ENCODE data around the gene ENG. TPM values are rescaled to one million over a fixed set of nuclear protein-coding genes. Genes with fewer than 3 reads are reported as not detected.

The ENG gene
- total RNA-seq, 4 donors from 2014 or later: 12.0 to 51.1 (median 19.6) TPM

DNA sequence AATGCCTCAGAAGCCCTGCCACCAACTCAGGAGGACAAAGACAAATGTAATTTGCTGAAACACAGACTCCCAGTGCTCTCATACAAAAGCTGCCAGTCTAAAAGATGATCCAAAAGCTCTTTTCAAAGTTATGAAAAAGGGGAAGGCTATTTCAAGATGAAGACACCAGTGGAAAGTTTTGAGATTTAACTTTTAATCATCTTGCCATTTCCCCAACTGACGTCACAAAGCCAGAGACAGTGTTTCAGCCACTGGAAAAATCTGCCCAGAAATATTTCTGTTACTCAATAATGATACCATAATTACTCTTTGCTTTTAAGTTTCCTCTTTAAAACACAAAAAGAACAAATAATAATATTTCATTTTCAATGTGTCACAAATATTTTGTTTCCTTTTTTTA, 20.9 kb downstream of the ENG start:
- TF ChIP-seq, protein P1, sequence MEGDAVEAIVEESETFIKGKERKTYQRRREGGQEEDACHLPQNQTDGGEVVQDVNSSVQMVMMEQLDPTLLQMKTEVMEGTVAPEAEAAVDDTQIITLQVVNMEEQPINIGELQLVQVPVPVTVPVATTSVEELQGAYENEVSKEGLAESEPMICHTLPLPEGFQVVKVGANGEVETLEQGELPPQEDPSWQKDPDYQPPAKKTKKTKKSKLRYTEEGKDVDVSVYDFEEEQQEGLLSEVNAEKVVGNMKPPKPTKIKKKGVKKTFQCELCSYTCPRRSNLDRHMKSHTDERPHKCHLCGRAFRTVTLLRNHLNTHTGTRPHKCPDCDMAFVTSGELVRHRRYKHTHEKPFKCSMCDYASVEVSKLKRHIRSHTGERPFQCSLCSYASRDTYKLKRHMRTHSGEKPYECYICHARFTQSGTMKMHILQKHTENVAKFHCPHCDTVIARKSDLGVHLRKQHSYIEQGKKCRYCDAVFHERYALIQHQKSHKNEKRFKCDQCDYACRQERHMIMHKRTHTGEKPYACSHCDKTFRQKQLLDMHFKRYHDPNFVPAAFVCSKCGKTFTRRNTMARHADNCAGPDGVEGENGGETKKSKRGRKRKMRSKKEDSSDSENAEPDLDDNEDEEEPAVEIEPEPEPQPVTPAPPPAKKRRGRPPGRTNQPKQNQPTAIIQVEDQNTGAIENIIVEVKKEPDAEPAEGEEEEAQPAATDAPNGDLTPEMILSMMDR (IDR thresholded peaks at IDR 0.05): no peak
- TF ChIP-seq POLR2A (IDR thresholded peaks at IDR 0.05): no peak
- intact Hi-C loops (cut with DNase I; ENCODE audit: low total_unique reads): no loop called here
- H3K4me3 ChIP-seq (ENCODE audit: low read depth, poor library complexity, severe bottlenecking): no peak overlapping the region
- DNase-seq (ENCODE audit: low spot score in 2 of 2): no peak
- 31 to 32% methylated on average over 1 of the region's 1 CpG for WGBS, 2 donors

DNA sequence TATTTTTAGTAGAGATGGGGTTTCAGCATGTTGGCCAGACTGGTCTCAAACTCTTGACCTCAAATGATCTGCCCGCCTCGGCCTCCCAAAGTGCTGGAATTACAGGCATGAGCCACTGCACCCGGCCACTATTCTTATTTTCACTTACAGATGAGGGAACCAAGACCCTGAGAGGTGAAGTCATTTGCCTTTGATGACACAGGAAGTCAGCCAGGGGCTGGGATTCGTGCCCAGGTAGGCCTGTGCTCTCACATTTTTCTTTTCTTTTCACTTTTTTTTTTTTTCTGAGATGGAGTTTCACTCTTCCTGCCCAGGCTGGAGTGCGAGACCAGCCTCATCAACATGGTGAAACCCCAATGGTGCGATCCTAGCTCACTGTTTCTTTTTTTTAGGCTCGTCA, 22.2 kb downstream of the ENG start:
- no peak for TF ChIP-seq POLR2A (IDR thresholded peaks at IDR 0.05)
- TF ChIP-seq, protein P1 (IDR thresholded peaks at IDR 0.05): no peak
- no peak for DNase-seq (ENCODE audit: low spot score in 2 of 2)
- 81 to 85% methylated on average over 7 of the region's 7 CpGs for WGBS, 2 donors
- intact Hi-C loops (cut with DNase I; ENCODE audit: low total_unique reads): no loop called here
- no peak overlapping the region for H3K4me3 ChIP-seq (ENCODE audit: low read depth, poor library complexity, severe bottlenecking)

DNA sequence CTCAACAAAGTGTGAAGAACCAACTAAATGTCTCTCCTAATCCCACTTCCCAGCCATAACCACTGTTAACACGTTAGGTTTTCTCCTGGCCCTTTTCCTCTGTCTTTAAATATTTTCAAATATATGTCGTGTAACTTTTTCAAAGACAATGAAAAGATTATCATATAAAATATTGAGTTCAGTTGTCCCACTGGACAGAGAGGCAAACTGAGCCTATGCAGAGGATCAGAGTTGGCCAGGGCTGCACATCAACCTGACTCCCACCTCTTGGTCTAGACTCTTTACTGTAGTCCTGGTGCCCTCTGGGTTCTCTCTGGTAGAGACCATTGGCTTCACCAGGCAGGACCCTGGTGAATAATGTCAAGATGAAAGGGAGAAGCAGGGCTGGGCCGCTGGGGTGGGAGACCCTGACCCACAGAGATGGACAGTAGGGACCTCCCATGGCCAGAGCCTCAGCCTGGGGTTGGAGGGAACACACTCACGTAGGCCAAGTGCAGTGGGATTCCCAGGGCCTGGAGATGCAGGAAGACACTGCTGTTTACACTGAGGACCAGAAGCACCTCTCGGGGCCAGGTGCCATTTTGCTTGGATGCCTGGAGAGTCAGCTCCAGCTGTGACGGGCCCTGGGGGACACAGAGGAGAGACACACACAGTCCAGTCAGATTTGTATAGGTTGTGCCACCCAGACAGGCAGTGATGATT, 25.1 kb downstream of the ENG start:
- intact Hi-C loops (cut with DNase I; ENCODE audit: low total_unique reads): no loop called here
- H3K4me3 ChIP-seq (ENCODE audit: low read depth, poor library complexity, severe bottlenecking): no peak overlapping the region
- 82 to 87% methylated on average over 6 of the region's 6 CpGs for WGBS, 2 donors
- no peak for DNase-seq (ENCODE audit: low spot score in 2 of 2)
- TF ChIP-seq, protein P1 (IDR thresholded peaks at IDR 0.05): no peak
- TF ChIP-seq POLR2A (IDR thresholded peaks at IDR 0.05): no peak

DNA sequence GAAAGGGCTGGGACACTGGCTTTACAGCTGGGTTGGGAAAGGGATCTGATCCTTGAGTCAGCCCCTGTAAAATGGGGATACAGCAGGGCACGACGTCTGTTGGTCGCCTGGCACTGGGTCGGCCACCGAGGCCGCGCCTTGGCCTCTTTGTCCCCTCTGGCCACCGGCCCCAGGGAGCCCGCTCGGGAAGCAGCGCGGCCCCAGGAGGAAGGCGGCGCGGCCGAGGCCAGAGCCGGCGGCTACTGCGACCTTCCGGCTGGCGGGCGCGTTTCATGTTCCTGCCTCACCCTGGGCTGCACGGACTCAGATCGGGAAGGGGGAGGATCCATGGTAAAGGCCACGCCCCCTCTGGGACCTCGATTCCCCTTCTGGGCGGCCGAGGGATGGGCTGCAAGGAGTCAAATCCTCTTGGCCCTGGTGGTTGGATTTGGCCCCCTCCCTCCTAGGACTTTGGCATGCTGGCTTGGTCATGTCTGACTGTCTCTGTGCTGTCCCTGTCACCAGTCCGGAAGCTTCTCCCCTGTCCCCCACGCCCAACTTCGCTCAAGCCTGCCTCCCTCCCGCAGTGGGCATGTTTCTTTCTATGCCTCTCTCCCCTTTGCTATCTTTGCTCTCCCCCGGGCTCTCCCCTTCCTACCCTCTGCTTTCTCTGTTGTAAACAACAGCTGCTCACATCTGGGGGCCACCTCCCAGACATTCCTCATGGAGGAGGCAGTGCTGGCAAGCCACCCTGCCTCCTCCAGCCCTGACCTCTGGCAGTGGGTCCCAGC, 26.0 kb downstream of the ENG start:
- 10 to 15% methylated on average over 27 to 29 of the region's 34 CpGs for WGBS, 2 donors
- intact Hi-C loops (cut with DNase I; ENCODE audit: low total_unique reads): no loop called here
- no peak overlapping the region for H3K4me3 ChIP-seq (ENCODE audit: low read depth, poor library complexity, severe bottlenecking)
- no peak for TF ChIP-seq POLR2A (IDR thresholded peaks at IDR 0.05)
- TF ChIP-seq, protein P1 (IDR thresholded peaks at IDR 0.05): no peak
- DNase-seq (ENCODE audit: low spot score in 2 of 2): peak; percentile 77 to 96

DNA sequence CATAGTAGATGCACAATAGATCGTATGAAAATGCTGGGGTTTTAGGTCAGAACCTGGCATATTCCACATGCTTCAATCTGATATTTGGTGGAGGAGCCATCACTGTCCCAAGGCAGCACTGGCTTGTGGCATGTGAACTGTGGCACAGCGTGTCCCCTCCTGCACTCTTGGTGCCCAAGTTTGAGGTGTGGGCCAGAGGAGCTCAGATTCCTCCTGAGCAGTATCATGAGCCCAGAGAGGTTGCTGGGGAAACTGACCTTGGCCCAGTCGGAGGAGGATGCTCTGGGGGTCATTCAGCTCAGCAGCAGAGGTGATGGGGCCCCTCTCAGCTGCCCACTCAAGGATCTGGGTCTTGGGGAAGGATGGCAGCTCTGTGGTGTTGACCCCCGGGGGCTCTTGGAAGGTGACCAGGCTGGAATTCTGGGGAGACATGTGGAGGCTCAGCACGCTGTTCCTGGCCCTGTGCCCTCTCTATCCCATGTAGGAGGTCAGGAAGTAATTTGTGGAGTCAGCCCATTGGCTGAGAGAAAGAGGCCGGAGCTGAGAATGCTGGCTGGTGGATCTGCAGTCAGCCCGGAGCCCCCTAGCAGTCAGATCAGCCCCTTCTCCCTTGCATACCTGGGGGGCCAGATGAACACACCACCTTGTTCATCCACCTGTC, 28.1 kb downstream of the ENG start:
- DNase-seq (ENCODE audit: low spot score in 2 of 2): no peak
- H3K4me3 ChIP-seq (ENCODE audit: low read depth, poor library complexity, severe bottlenecking): no peak overlapping the region
- intact Hi-C loops (cut with DNase I; ENCODE audit: low total_unique reads): no loop called here
- TF ChIP-seq, protein P1 (IDR thresholded peaks at IDR 0.05): no peak
- TF ChIP-seq POLR2A (IDR thresholded peaks at IDR 0.05): no peak
- 57 to 60% methylated on average over 7 of the region's 7 CpGs for WGBS, 2 donors

Measured in lower leg skin (tissue), 4 donors.